ENCODE data around the gene RPL26. TPM values are rescaled to one million over a fixed set of nuclear protein-coding genes. Genes with fewer than 3 reads are reported as not detected.

RPL26 gene
- total RNA-seq, 1 donor from 2014 or later = 1,699 TPM

- H3K36me3 Mint-ChIP-seq (ENCODE audit: insufficient read depth) = no peaks in the 10 kb centered on the region
- H3K27ac Mint-ChIP-seq = peak overlapping the region; percentile 24
- TF ChIP-seq CTCF (IDR thresholded peaks at IDR 0.05; ENCODE audit: unreplicated experiment) = no peak
- H3K4me3 Mint-ChIP-seq (ENCODE audit: low read depth) = no peak overlapping the region
- H3K27me3 Mint-ChIP-seq = peaks cover 3% of the 10 kb centered on the region
- no peaks in the 10 kb centered on the region for H3K9me3 Mint-ChIP-seq (ENCODE audit: low read depth)
- DNase-seq (ENCODE audit: low spot score, unreplicated experiment) = no peak
- H3K4me1 Mint-ChIP-seq (ENCODE audit: low read depth) = peaks cover 12% of the 10 kb centered on the region
Measured at GRCh38 chr17:8345951-8346665, 36.9 kb downstream of the RPL26 start.

GRCh38 chr17:8345052-8345690 lies 37.8 kb downstream of the RPL26 start:
- Mint-ChIP-seq H3K9me3 (ENCODE audit: low read depth) (no peaks in the 10 kb centered on the region), H3K27me3 (peaks cover 3% of the 10 kb centered on the region), H3K4me1 (ENCODE audit: low read depth) (peaks cover 12% of the 10 kb centered on the region), H3K27ac (peak overlapping the region; percentile 38), H3K36me3 (ENCODE audit: insufficient read depth) (no peaks in the 10 kb centered on the region), H3K4me3 (ENCODE audit: low read depth) (no peak overlapping the region)
- DNase-seq (ENCODE audit: low spot score, unreplicated experiment) = no peak
- no peak for TF ChIP-seq CTCF (IDR thresholded peaks at IDR 0.05; ENCODE audit: unreplicated experiment)

GRCh38 chr17:8341456-8341855 lies 41.5 kb downstream of the RPL26 start:
- H3K27ac Mint-ChIP-seq = peak overlapping the region; percentile 54
- H3K4me3 Mint-ChIP-seq (ENCODE audit: low read depth) = no peak overlapping the region

GRCh38 chr17:8339540-8339939 lies 43.5 kb downstream of the RPL26 start, which contains the start of gene ODF4:
Gene ODF4 (plus strand): TSS chr17:8339840. CDS start chr17:8340052, 212 bp downstream.
- peaks cover 18% of the 10 kb centered on the region for H3K27me3 Mint-ChIP-seq
- H3K27ac Mint-ChIP-seq = no peak within 1 kb of the TSS
- no peaks in the 10 kb centered on the region for H3K36me3 Mint-ChIP-seq (ENCODE audit: insufficient read depth)
- H3K4me1 Mint-ChIP-seq (ENCODE audit: low read depth) = peaks cover 4% of the 10 kb centered on the region
- DNase-seq (ENCODE audit: low spot score, unreplicated experiment) = no peak
- H3K4me3 Mint-ChIP-seq (ENCODE audit: low read depth) = no peak within 1 kb of the TSS
- no peaks in the 10 kb centered on the region for H3K9me3 Mint-ChIP-seq (ENCODE audit: low read depth)
- TF ChIP-seq CTCF (IDR thresholded peaks at IDR 0.05; ENCODE audit: unreplicated experiment) = no peak

More at GRCh38 chr17:8341456-8341855, 41.5 kb downstream of the RPL26 start:
- H3K27me3 Mint-ChIP-seq = peaks cover 18% of the 10 kb centered on the region
- H3K36me3 Mint-ChIP-seq (ENCODE audit: insufficient read depth) = no peaks in the 10 kb centered on the region
- H3K9me3 Mint-ChIP-seq (ENCODE audit: low read depth) = no peaks in the 10 kb centered on the region
- peaks cover 12% of the 10 kb centered on the region for H3K4me1 Mint-ChIP-seq (ENCODE audit: low read depth)
- DNase-seq (ENCODE audit: low spot score, unreplicated experiment) = no peak
- TF ChIP-seq CTCF (IDR thresholded peaks at IDR 0.05; ENCODE audit: unreplicated experiment) = no peak

- TF ChIP-seq CTCF (IDR thresholded peaks at IDR 0.05; ENCODE audit: unreplicated experiment) = no peak
- DNase-seq (ENCODE audit: low spot score, unreplicated experiment) = no peak
- Mint-ChIP-seq H3K27ac (no peak overlapping the region), H3K27me3 (peaks cover 18% of the 10 kb centered on the region), H3K9me3 (ENCODE audit: low read depth) (no peaks in the 10 kb centered on the region), H3K4me1 (ENCODE audit: low read depth) (peaks cover 4% of the 10 kb centered on the region), H3K4me3 (ENCODE audit: low read depth) (no peak overlapping the region), H3K36me3 (ENCODE audit: insufficient read depth) (no peaks in the 10 kb centered on the region)
Measured at GRCh38 chr17:8338753-8339140, 44.2 kb downstream of the RPL26 start.

Measured in progenitor cell of endocrine pancreas (in vitro differentiated cells).